Measurements from ENCODE around the gene LRRC49.

GRCh38 chr15:70964686-70965085 lies 72.1 kb downstream of the LRRC49 start:
- TF ChIP-seq CTCF (IDR thresholded peaks at IDR 0.05; ENCODE audit: extremely low read depth in 1 of 2, insufficient read depth in 1 of 2, low read depth in 1 of 2, low read length in 2 of 2) (no peak), GATA2 (IDR thresholded peaks at IDR 0.05; ENCODE audit: insufficient read depth, insufficient read length, low read depth, low read length) (no peak), POLR2A (IDR thresholded peaks at IDR 0.05; ENCODE audit: low read depth, low read length) (no peak), MAX (IDR thresholded peaks at IDR 0.05; ENCODE audit: insufficient read depth, insufficient read length) (no peak)
